ENCODE data around the gene SLC16A2. TPM values are rescaled to one million over a fixed set of nuclear protein-coding genes. Genes with fewer than 3 reads are reported as not detected.

Gene SLC16A2
- total RNA-seq: 29.5 and 29.9 TPM in 2 replicates

GRCh38 chrX:74421036-74421739, at the start of gene SLC16A2:
Gene SLC16A2, plus strand, starts transcription at chrX:74421493. Its CDS starts 145 bp downstream, at chrX:74421638.

Small RNA genes lying within 50 kb of the gene (small RNA-seq; reads per million reads assigned to genes)
- not detected for gene RN7SL790P

Other genes starting within 250 kb of the SLC16A2 start
- not detected in 2 replicates for gene ZCCHC13, start 117.3 kb upstream of the SLC16A2 start, total RNA-seq
- gene RLIM, start 193.1 kb downstream of the SLC16A2 start, total RNA-seq: 68.1 and 76.4 TPM in 2 replicates